ENCODE measurements around the gene NOTCH1.

NOTCH1 gene

DNA sequence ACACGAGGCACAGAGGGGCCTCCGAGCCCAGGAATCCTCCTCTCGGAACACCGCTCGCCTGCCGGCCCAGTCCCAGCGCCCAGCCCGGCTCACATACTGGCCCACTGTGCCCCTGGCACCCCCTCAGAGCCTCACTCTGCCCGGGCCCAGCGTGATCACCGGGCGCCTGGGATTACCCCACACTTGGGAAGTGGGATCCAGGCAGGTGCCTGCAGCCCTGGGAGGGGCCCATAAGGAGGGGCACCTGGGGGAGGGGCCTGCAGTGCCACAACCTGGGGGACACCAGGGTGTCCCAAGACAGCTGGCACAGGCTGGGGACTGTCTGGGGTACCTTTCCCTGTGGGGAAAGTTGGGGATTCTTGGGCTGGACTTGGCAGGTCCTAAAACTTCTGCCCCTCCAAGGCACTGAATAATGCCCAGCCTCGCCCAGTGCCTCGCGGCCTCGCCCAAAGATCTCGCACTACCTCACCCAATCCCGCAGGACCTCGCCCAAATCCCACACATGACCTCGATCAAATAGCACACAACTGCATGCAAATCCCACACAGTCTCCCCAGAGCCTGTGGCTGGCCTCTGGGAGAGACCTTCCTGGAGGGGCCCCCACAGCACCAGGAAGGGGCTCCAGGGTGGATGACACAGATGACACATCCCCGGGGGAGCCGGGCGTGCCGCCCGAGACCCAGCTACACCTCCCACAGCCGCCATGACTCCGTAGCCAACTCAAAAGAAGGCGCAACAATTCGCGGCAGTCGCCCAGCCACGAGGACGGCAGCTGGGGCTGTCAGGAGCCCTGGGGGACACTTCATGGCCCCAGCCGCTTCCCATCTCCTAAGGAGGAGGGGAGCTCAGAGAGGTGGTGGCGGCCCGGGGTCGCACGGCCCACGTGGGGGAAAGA, 13.7 kb downstream of the NOTCH1 start (continued):
- TF ChIP-seq ZNF426 (tag by site-specific recombination; IDR thresholded peaks at IDR 0.05) (no peak), ZNF302 (tag by site-specific recombination; IDR thresholded peaks at IDR 0.05; ENCODE audit: low read depth) (no peak)

GRCh38 chr9:136531186-136531903, 14.5 kb downstream of the NOTCH1 start:
- POLR2A ChIA-PET = no interaction called here
- TF ChIP-seq SCRT1 (tag by site-specific recombination; IDR thresholded peaks at IDR 0.05; ENCODE audit: borderline replicate concordance) = no peak
- TF ChIP-seq, protein P1, sequence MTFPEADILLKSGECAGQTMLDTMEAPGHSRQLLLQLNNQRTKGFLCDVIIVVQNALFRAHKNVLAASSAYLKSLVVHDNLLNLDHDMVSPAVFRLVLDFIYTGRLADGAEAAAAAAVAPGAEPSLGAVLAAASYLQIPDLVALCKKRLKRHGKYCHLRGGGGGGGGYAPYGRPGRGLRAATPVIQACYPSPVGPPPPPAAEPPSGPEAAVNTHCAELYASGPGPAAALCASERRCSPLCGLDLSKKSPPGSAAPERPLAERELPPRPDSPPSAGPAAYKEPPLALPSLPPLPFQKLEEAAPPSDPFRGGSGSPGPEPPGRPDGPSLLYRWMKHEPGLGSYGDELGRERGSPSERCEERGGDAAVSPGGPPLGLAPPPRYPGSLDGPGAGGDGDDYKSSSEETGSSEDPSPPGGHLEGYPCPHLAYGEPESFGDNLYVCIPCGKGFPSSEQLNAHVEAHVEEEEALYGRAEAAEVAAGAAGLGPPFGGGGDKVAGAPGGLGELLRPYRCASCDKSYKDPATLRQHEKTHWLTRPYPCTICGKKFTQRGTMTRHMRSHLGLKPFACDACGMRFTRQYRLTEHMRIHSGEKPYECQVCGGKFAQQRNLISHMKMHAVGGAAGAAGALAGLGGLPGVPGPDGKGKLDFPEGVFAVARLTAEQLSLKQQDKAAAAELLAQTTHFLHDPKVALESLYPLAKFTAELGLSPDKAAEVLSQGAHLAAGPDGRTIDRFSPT (tag by site-specific recombination; IDR thresholded peaks at IDR 0.05) = 0 out of 2 replicates have a peak, but pooled peaks have one; percentile 45
- TF ChIP-seq ZNF558 (tag by site-specific recombination; IDR thresholded peaks at IDR 0.05) = no peak
- 0 out of 2 replicates have a peak, but pooled peaks have one; percentile 26 for TF ChIP-seq BCL11A (tag by site-specific recombination; IDR thresholded peaks at IDR 0.05; ENCODE audit: low read depth)
- TF ChIP-seq BCL11B (tag by site-specific recombination; IDR thresholded peaks at IDR 0.05; ENCODE audit: low read depth) = peak; percentile 52; the same call in 1 of the 2 replicates
- 0 out of 2 replicates have a peak, but pooled peaks have one; percentile 11 for TF ChIP-seq EGR2 (tag by site-specific recombination; IDR thresholded peaks at IDR 0.05; ENCODE audit: low read depth)
- no peak overlapping the region for H3K27ac ChIP-seq (ENCODE audit: extremely low read depth, low read depth, low read length)
- H3K9me3 ChIP-seq (ENCODE audit: control insufficient read depth, insufficient read depth, low read depth, low read length) = no peaks in the 10 kb centered on the region
- no peak overlapping the region for H3K4me3 ChIP-seq (ENCODE audit: low read depth, low read length)
- CTCF ChIA-PET = interaction anchor here (0.5 kb wide), 1 partner anchor 20 kb away, joined by 3 read pairs; no protein-coding TSS in a partner anchor
- H3K4me1 ChIP-seq (ENCODE audit: control insufficient read depth, insufficient read depth, low read length) = 0 out of 2 replicates have a peak, but pooled peaks cover 4% of the 10 kb centered on the region
- peaks cover 0 to 10% of the 10 kb centered on the region in 2 experiments; a peak in 1 of 3 replicates for H3K36me3 ChIP-seq (ENCODE audit: control insufficient read depth in 2 of 2, insufficient read depth in 1 of 2, low read length in 2 of 2)

DNA sequence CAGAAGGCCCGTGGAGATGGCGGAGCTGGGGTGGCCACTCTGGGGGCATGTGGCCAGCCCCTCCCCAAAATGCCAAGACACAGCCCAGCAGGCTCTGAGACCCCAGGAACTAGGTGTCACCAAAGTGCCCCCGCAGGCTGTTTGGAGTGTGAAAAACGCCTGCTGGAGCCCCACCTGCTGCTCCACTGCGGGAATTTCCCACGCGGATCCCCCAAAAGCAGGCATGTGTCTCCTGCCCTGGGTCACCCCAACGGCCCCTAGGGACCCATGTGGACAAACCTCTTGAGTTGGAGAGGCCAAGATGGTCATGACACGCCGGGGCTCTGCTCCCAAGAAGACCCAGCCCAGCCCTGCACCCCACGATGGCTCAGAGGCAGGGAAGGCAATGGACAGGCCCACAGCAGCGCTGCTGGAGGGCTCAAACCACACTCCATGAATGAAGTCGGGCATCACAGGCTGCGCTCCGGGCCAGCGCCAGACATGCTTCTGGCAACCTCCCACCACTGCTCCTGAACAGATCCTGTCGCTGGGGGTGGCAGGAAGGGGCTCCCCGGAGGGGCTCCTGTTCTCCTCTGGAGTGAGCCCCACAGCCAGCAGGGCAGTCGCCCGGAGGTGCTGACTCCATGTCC, 15.3 kb downstream of the NOTCH1 start:
- Histone ChIP-seq H3K4me1 (ENCODE audit: control insufficient read depth, insufficient read depth, low read length) (0 out of 2 replicates have a peak, but pooled peaks cover 4% of the 10 kb centered on the region), H3K9me3 (ENCODE audit: control insufficient read depth, insufficient read depth, low read depth, low read length) (no peaks in the 10 kb centered on the region), H3K27ac (ENCODE audit: extremely low read depth, low read depth, low read length) (no peak overlapping the region), H3K4me3 (ENCODE audit: low read depth, low read length) (no peak overlapping the region), H3K36me3 (ENCODE audit: control insufficient read depth in 2 of 2, insufficient read depth in 1 of 2, low read length in 2 of 2) (peaks cover 0 to 10% of the 10 kb centered on the region in 2 experiments; a peak in 1 of 3 replicates)
- ChIA-PET CTCF (interaction anchor here (0.5 to 1.1 kb wide), 3 partner anchors 21 to 49 kb away, joined by 3 to 5 read pairs (median 3); no protein-coding TSS in a partner anchor), POLR2A (no interaction called here)
- no peak for TF ChIP-seq SCRT1 (tag by site-specific recombination; IDR thresholded peaks at IDR 0.05; ENCODE audit: borderline replicate concordance)
- no peak for TF ChIP-seq ZNF544 (tag by site-specific recombination; IDR thresholded peaks at IDR 0.05)
- no peak for TF ChIP-seq ZNF202 (tag by site-specific recombination; IDR thresholded peaks at IDR 0.05; ENCODE audit: borderline replicate concordance)
- TF ChIP-seq ZNF416 (tag by site-specific recombination; IDR thresholded peaks at IDR 0.05) = no peak
- TF ChIP-seq GLI2 (tag by site-specific recombination; IDR thresholded peaks at IDR 0.05; ENCODE audit: borderline replicate concordance, low read depth) = no peak
- TF ChIP-seq ZNF792 (tag by site-specific recombination; IDR thresholded peaks at IDR 0.05) = no peak
- no peak for TF ChIP-seq OSR2 (tag by site-specific recombination; IDR thresholded peaks at IDR 0.05)
- TF ChIP-seq, protein P2, sequence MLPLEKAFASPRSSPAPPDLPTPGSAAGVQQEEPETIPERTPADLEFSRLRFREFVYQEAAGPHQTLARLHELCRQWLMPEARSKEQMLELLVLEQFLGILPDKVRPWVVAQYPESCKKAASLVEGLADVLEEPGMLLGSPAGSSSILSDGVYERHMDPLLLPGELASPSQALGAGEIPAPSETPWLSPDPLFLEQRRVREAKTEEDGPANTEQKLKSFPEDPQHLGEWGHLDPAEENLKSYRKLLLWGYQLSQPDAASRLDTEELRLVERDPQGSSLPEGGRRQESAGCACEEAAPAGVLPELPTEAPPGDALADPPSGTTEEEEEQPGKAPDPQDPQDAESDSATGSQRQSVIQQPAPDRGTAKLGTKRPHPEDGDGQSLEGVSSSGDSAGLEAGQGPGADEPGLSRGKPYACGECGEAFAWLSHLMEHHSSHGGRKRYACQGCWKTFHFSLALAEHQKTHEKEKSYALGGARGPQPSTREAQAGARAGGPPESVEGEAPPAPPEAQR (tag by site-specific recombination; IDR thresholded peaks at IDR 0.05) = no peak
- TF ChIP-seq ZNF362 (tag by site-specific recombination; IDR thresholded peaks at IDR 0.05) = no peak
- no peak for TF ChIP-seq ZNF433 (tag by site-specific recombination; IDR thresholded peaks at IDR 0.05; ENCODE audit: low read depth)
- TF ChIP-seq, protein P3, sequence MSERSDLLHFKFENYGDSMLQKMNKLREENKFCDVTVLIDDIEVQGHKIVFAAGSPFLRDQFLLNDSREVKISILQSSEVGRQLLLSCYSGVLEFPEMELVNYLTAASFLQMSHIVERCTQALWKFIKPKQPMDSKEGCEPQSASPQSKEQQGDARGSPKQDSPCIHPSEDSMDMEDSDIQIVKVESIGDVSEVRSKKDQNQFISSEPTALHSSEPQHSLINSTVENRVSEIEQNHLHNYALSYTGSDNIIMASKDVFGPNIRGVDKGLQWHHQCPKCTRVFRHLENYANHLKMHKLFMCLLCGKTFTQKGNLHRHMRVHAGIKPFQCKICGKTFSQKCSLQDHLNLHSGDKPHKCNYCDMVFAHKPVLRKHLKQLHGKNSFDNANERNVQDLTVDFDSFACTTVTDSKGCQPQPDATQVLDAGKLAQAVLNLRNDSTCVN (tag by site-specific recombination; optimal IDR thresholded peaks at IDR 0.05) = no peak
- no peak for TF ChIP-seq ZXDB (tag by site-specific recombination; IDR thresholded peaks at IDR 0.05)
- no peak for TF ChIP-seq ZNF76 (tag by site-specific recombination; IDR thresholded peaks at IDR 0.05; ENCODE audit: borderline replicate concordance, low read depth)
